GM06990 (cell line): ENCODE results near the gene RBM43.

Experiments
- DNase-seq: peaks from one replicate; pipeline ENCODE4 v3.0.0-alpha.2; 2011; ENCODE audit not compliant: insufficient read length; ENCODE audit errors: extremely low read depth
- H3K27me3 ChIP-seq: replicated peaks from 2 replicates; pipeline ENCODE4 v1.6.0; 2011; ENCODE audit warnings: low read length; ENCODE audit not compliant: control insufficient read depth, insufficient read depth
- H3K36me3 ChIP-seq: 2 replicates; pipeline ENCODE4 v1.5.1; 2011; ENCODE audit warnings: low read length; ENCODE audit not compliant: control insufficient read depth, insufficient read depth
- H3K4me3 ChIP-seq: replicated peaks from 2 replicates; pipeline ENCODE4 v1.5.1; 2011; ENCODE audit warnings: low read depth, mild to moderate bottlenecking, control low read depth, low read length
- TF ChIP-seq, protein P1 (sequence below): IDR thresholded peaks from 2 replicates; pipeline ENCODE4 v1.5.1; 2011; ENCODE audit warnings: low read length, control low read depth, mild to moderate bottlenecking, inconsistent platforms; ENCODE audit not compliant: insufficient read depth, poor library complexity, severe bottlenecking

Gene RBM43

DNA sequence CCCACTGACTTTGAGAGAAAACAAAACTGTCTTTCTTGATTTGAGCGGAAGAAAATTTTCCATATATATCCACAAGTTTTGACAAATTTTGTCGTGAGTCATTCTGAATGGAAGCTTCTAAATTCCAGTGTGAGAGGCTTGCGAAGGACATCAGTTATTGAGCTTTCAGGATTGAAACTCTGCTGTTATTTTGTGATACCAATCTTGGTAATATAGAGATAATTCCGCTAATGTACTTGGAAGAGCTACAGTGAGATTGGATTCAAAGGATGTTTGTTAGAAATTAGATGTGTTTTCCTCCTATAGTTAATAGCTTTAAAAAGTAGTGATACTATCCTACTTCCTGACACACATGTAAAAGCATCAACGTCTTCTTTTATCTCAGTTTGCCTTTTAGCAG is 61.4 kb downstream of the RBM43 start:
- DNase-seq, result no peak
- H3K4me3 ChIP-seq, result no peak overlapping the region
- no peaks in the 10 kb centered on the region for H3K36me3 ChIP-seq
- TF ChIP-seq, protein P1, sequence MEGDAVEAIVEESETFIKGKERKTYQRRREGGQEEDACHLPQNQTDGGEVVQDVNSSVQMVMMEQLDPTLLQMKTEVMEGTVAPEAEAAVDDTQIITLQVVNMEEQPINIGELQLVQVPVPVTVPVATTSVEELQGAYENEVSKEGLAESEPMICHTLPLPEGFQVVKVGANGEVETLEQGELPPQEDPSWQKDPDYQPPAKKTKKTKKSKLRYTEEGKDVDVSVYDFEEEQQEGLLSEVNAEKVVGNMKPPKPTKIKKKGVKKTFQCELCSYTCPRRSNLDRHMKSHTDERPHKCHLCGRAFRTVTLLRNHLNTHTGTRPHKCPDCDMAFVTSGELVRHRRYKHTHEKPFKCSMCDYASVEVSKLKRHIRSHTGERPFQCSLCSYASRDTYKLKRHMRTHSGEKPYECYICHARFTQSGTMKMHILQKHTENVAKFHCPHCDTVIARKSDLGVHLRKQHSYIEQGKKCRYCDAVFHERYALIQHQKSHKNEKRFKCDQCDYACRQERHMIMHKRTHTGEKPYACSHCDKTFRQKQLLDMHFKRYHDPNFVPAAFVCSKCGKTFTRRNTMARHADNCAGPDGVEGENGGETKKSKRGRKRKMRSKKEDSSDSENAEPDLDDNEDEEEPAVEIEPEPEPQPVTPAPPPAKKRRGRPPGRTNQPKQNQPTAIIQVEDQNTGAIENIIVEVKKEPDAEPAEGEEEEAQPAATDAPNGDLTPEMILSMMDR, result no peak
- no peaks in the 10 kb centered on the region for H3K27me3 ChIP-seq

DNA sequence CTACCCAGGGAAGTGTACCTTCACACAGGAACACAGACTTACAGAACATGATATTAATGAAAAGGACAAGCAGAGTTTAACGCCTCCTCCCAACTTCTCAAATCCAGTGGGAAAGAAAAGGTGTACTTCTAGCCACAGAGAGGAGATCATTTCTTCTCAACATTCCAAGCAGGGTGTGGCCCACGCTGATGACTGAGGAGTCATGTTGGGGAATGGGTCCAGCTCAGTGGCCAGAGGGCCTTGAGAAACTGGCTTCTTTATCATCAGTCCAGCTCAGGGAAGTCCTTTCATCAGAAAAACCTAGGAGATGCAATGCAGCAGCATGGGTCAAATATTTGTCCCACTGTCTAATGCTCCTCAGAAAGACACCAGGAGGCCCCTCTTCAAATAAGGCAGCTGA is 63.0 kb downstream of the RBM43 start:
- DNase-seq, result no peak
- TF ChIP-seq, protein P1, result no peak
- Histone ChIP-seq H3K36me3 (no peaks in the 10 kb centered on the region), H3K27me3 (no peaks in the 10 kb centered on the region), H3K4me3 (no peak overlapping the region)
